HG03565 (cell line): Measurements from ENCODE around the gene PCGF2.
"Not testable (repeated sequence)": the region's sequence is repeated elsewhere in the genome, so short reads cannot be mapped to it uniquely, and the experiment has no call there.

Experiments
- ATAC-seq: cut with Tn5 transposase; IDR thresholded peaks from one replicate; pipeline ENCODE4 v1.9.1; 2021; ENCODE audit warnings: mild to moderate bottlenecking, moderate library complexity; ENCODE audit not compliant: unreplicated experiment

Gene PCGF2

GRCh38 chr17:38738007-38738662 lies 10.0 kb downstream of the PCGF2 start:
- ATAC-seq: no peak

DNA sequence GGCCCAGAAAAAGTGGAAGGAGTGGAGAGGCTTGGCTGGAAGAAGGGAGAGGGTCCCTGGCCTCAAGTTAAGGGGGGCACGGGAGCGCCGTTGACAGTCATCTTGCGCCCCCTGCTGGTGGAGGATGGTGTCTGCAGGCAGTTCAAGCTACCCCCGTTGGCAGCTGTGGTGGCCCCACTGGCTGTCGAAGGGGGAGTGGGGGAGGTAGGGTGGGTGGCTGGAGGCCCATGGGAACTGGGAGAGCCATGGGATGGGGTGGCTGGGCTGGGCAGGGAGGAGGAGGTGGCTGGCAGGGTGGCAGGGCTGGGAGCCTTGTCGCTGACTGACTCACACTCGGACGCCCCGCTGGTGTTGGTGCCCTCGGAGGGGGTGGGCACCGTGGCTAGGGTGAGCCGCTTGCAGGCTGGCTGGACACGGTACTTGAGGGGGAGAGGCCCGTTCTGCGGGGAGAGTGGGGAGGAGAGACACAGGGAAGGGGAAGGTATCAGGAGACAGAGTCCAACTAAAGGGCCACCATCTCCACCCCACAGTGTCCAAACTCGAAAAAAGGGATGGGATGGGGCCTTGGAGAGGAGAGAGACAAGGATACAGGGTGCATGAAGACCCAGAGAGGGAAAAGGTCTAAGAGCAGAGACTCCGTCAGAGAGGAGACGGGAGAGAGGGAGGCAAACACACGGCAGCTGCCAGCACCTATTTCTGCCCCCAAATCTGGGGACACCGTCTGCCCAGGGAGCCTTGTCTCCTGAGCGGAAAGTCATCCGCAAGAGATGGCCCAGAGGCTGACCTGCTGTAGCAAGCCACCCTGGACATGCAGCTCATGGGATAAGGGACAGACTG lies 12.8 kb downstream of the PCGF2 start:
- ATAC-seq: no peak

DNA sequence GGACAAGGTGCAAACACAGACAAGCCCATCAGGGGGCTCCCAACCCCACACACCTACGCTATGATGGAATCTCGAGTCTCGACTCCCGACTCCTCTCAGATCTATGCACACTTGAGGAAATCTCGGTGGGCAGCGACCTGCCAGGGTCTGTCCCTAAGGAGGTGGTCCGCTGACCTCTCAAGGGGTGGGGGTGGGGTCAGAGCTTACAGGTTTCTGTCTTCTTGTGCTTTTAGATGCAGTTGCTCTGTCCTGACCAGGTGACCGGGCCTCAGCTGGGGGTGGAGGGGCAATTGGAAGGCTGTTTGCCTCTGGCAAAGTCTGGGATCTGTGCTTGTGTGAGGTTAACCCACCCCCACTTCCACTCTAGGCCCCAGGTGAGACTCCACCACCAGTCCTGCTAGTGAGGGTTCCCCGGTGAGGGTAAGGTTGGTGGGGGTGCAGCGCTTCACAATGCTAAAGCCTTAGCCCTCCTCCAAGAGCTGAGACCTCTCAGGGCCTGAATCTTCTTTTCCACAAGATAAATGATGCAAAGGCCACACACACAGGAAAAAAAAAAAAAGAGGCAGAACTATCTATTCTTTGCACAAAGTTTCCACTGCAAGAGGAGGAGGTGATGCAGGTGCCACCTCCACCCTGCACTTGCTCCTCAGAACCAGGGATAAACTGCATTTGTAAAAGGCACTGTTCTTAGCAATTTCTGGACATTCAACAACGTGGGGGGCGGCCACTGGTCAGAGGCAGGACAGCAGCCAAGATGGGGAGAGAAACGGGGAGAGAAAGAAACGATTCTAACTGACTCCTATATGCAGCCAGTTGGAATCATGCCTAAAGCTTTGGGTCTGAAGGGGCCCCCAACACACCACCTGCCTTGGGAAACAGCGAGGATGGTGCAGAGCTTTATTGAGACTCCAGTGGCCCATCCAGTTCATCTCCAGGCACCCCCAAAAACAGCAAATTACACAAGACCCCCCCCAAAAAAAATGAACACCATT lies 13.9 kb downstream of the PCGF2 start:
- no peak for ATAC-seq

GRCh38 chr17:38733282-38733981 lies 14.7 kb downstream of the PCGF2 start:
- ATAC-seq: no peak

- no peak for ATAC-seq
Measured at GRCh38 chr17:38732376-38733281, 15.5 kb downstream of the PCGF2 start.

GRCh38 chr17:38731526-38732294 lies 16.4 kb downstream of the PCGF2 start:
- ATAC-seq: no peak

GRCh38 chr17:38730526-38731379 lies 17.4 kb downstream of the PCGF2 start:
- no peak for ATAC-seq

- ATAC-seq: peak; percentile 51
Measured at GRCh38 chr17:38729886-38730525, 18.1 kb downstream of the PCGF2 start, which contains the start of gene CISD3. CISD3 (plus strand) TSS chr17:38730341; CDS start chr17:38730359, 18 bp downstream.

DNA sequence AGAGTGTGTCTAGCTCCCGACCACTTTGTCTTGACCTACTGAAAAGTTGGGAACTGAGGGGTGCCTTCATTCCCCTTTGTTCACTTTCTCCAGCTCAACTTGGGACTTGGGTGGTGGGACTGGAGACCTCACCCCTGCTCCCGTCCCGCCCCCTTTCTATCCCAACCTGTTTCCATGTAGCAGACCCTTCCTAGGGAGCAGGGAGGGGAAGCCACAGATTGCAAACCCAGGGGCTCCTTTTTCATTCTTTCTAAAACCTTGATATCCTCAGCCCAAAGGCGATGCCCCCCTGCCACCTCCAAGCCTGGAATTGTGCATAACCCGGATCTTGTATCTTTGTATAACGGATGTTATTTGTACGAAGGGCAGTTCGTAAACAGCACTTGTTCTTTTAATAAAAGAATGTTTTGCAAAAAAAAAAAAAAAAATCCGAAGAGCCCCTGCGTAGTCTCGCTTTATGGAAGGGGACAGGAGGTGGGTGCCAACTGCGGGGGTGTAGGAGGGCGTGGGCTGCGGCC lies 18.7 kb downstream of the PCGF2 start:
- ATAC-seq: no peak

GRCh38 chr17:38728290-38728831 lies 19.8 kb downstream of the PCGF2 start:
- no peak for ATAC-seq

DNA sequence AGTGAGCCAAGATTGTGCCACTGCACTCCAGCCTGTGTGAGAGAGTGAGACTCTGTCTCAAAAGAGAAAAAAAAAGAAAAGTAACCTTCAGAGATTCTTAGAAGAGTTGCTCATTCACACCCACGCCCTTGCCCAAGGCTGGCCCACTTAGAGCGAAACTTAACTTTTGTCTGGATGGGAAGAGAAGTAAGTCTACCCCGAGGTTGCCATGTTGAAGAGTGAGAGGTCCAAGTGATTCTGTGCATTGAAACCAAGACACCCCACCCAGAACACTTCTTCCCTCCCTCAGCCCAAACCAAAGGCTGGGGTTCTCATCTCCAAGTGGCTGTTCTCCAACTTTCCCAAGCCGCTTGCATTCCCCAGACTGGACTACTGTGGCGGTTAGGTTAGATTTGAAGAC lies 20.4 kb downstream of the PCGF2 start:
- ATAC-seq: no peak

DNA sequence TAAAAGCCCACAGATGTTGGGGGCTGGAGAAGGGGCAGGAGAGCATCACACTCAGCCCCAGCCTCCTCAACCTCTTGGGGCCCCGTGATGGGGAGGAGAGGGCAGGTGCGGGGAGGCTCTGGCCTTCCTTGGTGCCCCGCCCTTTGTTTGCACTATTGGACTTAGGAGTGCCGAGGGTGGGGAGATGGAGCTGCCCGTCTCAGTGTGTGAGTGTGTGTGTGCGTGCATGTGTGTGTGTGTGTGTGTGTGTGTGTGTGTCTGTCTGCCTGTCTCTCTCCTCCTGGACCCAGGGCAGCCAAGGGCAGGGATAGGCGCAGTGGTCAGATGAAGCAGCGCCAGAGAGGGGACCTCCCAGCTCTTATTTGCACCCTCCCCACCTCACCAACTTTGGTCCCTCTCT lies 22.0 kb downstream of the PCGF2 start:
- not testable (repeated sequence) for ATAC-seq

DNA sequence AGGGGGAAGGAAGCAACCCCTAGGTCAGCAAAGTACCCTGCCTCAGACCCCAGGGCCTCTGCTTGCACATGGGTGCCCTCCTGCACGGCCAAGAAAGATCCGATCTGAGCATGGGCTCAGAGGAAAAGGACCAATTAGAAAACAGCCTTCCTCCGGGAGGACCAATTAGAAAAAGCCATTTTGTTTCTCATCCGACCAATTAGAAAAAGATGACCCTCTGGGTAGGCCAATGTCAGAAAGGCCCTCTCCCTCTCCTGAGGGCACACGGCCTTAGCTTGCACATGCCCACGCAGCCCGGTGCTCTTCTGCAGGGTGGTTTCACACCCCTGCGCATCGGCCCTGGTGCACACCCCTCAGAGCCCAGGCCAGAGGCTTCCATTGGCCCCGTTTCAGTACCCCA lies 23.1 kb downstream of the PCGF2 start:
- ATAC-seq: no peak

DNA sequence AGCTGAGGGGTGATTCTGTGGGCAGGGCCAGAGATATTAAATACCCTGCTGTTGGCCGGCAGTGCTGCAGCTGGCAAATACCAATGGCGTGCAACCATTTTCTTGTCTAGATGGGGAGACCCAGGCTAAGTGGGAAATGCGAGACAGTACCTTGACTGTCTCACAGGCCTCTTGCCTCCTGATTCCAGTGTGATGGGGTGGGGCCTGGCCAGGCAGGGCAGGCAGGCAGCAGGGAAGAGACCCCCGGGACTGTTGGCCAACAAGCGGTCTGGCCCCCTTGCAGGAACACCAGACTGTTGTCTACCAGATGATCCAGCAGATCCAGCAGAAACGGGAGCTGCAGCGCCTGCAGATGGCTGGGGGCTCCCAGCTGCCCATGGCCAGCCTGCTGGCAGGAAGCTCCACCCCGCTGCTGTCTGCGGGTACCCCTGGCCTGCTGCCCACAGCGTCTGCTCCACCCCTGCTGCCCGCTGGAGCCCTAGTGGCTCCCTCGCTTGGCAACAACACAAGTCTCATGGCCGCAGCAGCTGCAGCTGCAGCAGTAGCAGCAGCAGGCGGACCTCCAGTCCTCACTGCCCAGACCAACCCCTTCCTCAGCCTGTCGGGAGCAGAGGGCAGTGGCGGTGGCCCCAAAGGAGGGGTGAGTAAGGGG lies 23.7 kb downstream of the PCGF2 start:
- no peak for ATAC-seq

DNA sequence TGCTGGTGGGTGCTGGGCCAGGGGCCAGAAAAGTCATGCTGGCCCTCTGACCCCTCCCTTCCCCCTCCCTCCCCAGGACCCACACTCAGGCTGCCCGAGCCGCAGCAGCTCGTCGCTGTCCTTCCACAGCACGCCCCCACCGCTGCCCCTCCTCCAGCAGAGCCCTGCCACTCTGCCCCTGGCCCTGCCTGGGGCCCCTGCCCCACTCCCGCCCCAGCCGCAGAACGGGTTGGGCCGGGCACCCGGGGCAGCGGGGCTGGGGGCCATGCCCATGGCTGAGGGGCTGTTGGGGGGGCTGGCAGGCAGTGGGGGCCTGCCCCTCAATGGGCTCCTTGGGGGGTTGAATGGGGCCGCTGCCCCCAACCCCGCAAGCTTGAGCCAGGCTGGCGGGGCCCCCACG lies 26.3 kb downstream of the PCGF2 start:
- ATAC-seq: no peak

DNA sequence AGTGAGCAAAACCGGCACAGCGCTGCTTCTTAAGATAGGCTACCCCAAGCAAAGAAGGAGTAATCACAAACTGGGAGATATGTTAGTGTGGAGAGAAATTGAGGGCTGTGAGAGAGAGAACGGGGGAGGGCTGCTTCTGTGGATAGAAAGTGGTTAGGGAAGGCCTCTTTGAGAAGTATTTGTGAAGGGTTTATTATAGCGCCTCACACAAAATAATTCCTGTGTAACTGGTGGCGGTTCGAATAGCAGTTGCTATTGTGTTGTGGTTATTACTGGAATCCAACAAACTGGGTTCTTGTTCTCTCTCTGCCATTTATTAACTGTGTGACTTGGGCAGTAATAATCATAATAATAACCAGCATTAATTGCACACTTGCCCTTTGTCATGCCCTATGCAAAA lies 27.2 kb downstream of the PCGF2 start:
- no peak for ATAC-seq
